Suprapubic skin (tissue), 4 donors: ENCODE data around the gene PANX1. TPM values are rescaled to one million over a fixed set of nuclear protein-coding genes. Genes with fewer than 3 reads are reported as not detected.

Experiments used
- DNase-seq, 2 donors: peaks; one replicate each; pipeline ENCODE4 v3.0.0-alpha.2; 2019; ENCODE audit warnings: low spot score in 2 of 2
- H3K27ac ChIP-seq: fragments of 200-600 bp; sonication (generic); one replicate; pipeline ENCODE4 v1.5.1; 2019
- H3K27me3 ChIP-seq: fragments of 200-600 bp; sonication (generic); one replicate; pipeline ENCODE4 v1.5.1; 2019
- H3K36me3 ChIP-seq: fragments of 200-600 bp; sonication (generic); one replicate; pipeline ENCODE4 v1.5.1; 2019
- H3K4me1 ChIP-seq: fragments of 200-600 bp; sonication (generic); one replicate; pipeline ENCODE4 v1.5.1; 2019
- H3K4me3 ChIP-seq: fragments of 200-600 bp; sonication (generic); one replicate; pipeline ENCODE4 v1.5.1; 2019; ENCODE audit warnings: mild to moderate bottlenecking
- H3K9me3 ChIP-seq: fragments of 200-600 bp; sonication (generic); one replicate; pipeline ENCODE4 v1.5.1; 2019
- EP300 ChIP-seq: sonication (generic); formaldehyde crosslinking; IDR thresholded peaks from one replicate; pipeline ENCODE4 v1.6.1; 2017; ENCODE audit warnings: antibody characterized with exemption
- POLR2A ChIP-seq, 2 donors: fragments of 450-650 bp; IDR thresholded peaks; one replicate each; pipeline ENCODE4 v1.6.1; 2017; ENCODE audit warnings: antibody characterized with exemption in 2 of 2, mild to moderate bottlenecking in 2 of 2, moderate library complexity in 2 of 2
- POLR2AphosphoS5 ChIP-seq, 3 donors: sonication (generic); formaldehyde crosslinking; IDR thresholded peaks; one replicate each; pipeline ENCODE4 v1.6.1; 2017; ENCODE audit warnings: antibody characterized with exemption in 3 of 3
- WGBS: methylation state at CpG from one replicate; pipeline ENCODE4 v1.1.5; 2018; 5-methylcytosine and 5-hydroxymethylcytosine counted together
- total RNA-seq, 4 donors: library from RNA; depleted of rRNA; stranded (reverse); fragments of >200 nt; gene quantifications; one replicate each; pipeline ENCODE4 v1.1.0, GENCODE V29; 2016
- TF ChIP-seq, protein P1 (sequence below), 2 donors: fragments of 200-600 bp in 1 of 2; fragments of 450-650 bp in 1 of 2; sonication (generic) in 1 of 2; IDR thresholded peaks; one replicate each; pipeline ENCODE4 v1.5.1; 2016 to 2019; ENCODE audit warnings: antibody characterized with exemption in 2 of 2, mild to moderate bottlenecking in 1 of 2, moderate library complexity in 1 of 2

Gene PANX1
- total RNA-seq, 4 donors from 2014 or later: 8.9 to 42.7 (median 28.2) TPM

DNA sequence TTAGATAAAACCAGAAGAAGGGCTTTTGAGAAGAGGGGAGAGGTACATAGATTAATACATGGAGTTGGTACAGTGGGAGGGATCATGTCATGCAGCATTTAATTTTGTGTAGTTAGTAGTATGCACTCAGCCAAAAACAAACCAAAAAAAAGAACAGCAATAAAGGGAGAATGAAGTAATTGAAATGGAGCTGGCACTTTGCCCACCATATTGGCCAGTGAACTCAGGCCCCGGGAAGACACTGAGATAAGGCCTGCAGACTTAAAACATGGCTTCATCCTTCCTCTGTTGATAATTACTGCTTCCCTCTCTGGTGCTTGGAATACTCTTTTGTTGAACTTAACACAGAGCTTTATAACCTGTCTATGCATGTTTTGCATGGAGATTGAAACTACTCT lies 3.1 kb downstream of the PANX1 start:
- TF ChIP-seq POLR2A (IDR thresholded peaks at IDR 0.05): no peak
- TF ChIP-seq, protein P1, sequence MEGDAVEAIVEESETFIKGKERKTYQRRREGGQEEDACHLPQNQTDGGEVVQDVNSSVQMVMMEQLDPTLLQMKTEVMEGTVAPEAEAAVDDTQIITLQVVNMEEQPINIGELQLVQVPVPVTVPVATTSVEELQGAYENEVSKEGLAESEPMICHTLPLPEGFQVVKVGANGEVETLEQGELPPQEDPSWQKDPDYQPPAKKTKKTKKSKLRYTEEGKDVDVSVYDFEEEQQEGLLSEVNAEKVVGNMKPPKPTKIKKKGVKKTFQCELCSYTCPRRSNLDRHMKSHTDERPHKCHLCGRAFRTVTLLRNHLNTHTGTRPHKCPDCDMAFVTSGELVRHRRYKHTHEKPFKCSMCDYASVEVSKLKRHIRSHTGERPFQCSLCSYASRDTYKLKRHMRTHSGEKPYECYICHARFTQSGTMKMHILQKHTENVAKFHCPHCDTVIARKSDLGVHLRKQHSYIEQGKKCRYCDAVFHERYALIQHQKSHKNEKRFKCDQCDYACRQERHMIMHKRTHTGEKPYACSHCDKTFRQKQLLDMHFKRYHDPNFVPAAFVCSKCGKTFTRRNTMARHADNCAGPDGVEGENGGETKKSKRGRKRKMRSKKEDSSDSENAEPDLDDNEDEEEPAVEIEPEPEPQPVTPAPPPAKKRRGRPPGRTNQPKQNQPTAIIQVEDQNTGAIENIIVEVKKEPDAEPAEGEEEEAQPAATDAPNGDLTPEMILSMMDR (IDR thresholded peaks at IDR 0.05): no peak
- Histone ChIP-seq H3K27me3 (no peaks in the 10 kb centered on the region), H3K9me3 (no peaks in the 10 kb centered on the region), H3K4me1 (peaks cover 78% of the 10 kb centered on the region), H3K4me3 (no peak overlapping the region), H3K36me3 (no peaks in the 10 kb centered on the region), H3K27ac (peak overlapping the region; percentile 89)
- no peak for DNase-seq
- 12% methylated on average over 1 of the region's 1 CpG for WGBS

GRCh38 chr11:94132152-94132558 lies 3.5 kb downstream of the PANX1 start:
- H3K27ac ChIP-seq: peak overlapping the region; percentile 89
- no peak for DNase-seq
- no peaks in the 10 kb centered on the region for H3K27me3 ChIP-seq
- H3K4me3 ChIP-seq: no peak overlapping the region
- TF ChIP-seq, protein P1 (IDR thresholded peaks at IDR 0.05): no peak
- TF ChIP-seq EP300 (no peak), POLR2AphosphoS5 (IDR thresholded peaks at IDR 0.05) (no peak), POLR2A (IDR thresholded peaks at IDR 0.05) (no peak)
- no peaks in the 10 kb centered on the region for H3K36me3 ChIP-seq
- WGBS: 50% methylated on average over 5 of the region's 5 CpGs
- H3K9me3 ChIP-seq: no peaks in the 10 kb centered on the region
- H3K4me1 ChIP-seq: peaks cover 80% of the 10 kb centered on the region

GRCh38 chr11:94132823-94133408 lies 4.3 kb downstream of the PANX1 start:
- no peaks in the 10 kb centered on the region for H3K27me3 ChIP-seq
- TF ChIP-seq POLR2A (IDR thresholded peaks at IDR 0.05) (no peak), POLR2AphosphoS5 (IDR thresholded peaks at IDR 0.05) (no peak)
- WGBS: 92% methylated on average over 4 of the region's 4 CpGs
- no peak for DNase-seq
- H3K36me3 ChIP-seq: no peaks in the 10 kb centered on the region
- no peak overlapping the region for H3K4me3 ChIP-seq
- H3K4me1 ChIP-seq: peaks cover 77% of the 10 kb centered on the region
- H3K27ac ChIP-seq: no peak overlapping the region
- H3K9me3 ChIP-seq: no peaks in the 10 kb centered on the region

DNA sequence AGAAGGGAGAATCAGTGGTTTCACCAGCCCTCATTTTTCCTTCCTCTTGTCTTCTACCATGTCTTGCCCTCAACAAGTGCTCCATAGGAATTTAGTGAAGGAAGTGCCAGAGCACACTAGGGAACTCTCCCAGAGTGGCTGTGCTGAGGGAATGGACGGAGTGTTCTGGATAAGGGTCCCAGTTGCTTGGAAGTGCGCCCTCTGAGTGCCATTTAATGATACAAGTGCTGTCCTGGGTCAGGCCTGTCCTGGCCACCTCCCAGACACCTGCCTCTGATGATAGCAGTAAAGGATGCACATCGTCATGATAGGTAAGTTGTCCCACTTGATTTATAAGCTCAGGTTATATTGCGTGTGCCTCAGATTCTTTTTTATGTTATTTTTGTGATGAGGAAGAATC lies 5.1 kb downstream of the PANX1 start:
- WGBS: 82% methylated on average over 4 of the region's 4 CpGs
- H3K4me1 ChIP-seq: peaks cover 72% of the 10 kb centered on the region
- DNase-seq: no peak
- H3K36me3 ChIP-seq: no peaks in the 10 kb centered on the region
- H3K27ac ChIP-seq: no peak overlapping the region
- no peak for TF ChIP-seq POLR2AphosphoS5 (IDR thresholded peaks at IDR 0.05)
- TF ChIP-seq, protein P1 (IDR thresholded peaks at IDR 0.05): no peak
- TF ChIP-seq EP300: no peak
- no peak for TF ChIP-seq POLR2A (IDR thresholded peaks at IDR 0.05)
- no peak overlapping the region for H3K4me3 ChIP-seq
- no peaks in the 10 kb centered on the region for H3K9me3 ChIP-seq
- no peaks in the 10 kb centered on the region for H3K27me3 ChIP-seq

GRCh38 chr11:94134651-94135512 lies 6.2 kb downstream of the PANX1 start:
- Histone ChIP-seq H3K9me3 (no peaks in the 10 kb centered on the region), H3K27me3 (no peaks in the 10 kb centered on the region), H3K36me3 (no peaks in the 10 kb centered on the region), H3K4me3 (no peak overlapping the region), H3K27ac (peak overlapping the region; percentile 59), H3K4me1 (peaks cover 67% of the 10 kb centered on the region)
- TF ChIP-seq EP300 (no peak), POLR2A (IDR thresholded peaks at IDR 0.05) (no peak), POLR2AphosphoS5 (IDR thresholded peaks at IDR 0.05) (no peak)
- TF ChIP-seq, protein P1 (IDR thresholded peaks at IDR 0.05): no peak
- 38% methylated on average over 8 of the region's 10 CpGs for WGBS
- no peak for DNase-seq
